ENCODE data around the gene MX2. TPM values are rescaled to one million over a fixed set of nuclear protein-coding genes. Genes with fewer than 3 reads are reported as not detected.
"Not testable (repeated sequence)": the region's sequence is repeated elsewhere in the genome, so short reads cannot be mapped to it uniquely, and the experiment has no call there.

Gene MX2
- total RNA-seq, 1 donor from 2014 or later: 0.92 TPM

DNA sequence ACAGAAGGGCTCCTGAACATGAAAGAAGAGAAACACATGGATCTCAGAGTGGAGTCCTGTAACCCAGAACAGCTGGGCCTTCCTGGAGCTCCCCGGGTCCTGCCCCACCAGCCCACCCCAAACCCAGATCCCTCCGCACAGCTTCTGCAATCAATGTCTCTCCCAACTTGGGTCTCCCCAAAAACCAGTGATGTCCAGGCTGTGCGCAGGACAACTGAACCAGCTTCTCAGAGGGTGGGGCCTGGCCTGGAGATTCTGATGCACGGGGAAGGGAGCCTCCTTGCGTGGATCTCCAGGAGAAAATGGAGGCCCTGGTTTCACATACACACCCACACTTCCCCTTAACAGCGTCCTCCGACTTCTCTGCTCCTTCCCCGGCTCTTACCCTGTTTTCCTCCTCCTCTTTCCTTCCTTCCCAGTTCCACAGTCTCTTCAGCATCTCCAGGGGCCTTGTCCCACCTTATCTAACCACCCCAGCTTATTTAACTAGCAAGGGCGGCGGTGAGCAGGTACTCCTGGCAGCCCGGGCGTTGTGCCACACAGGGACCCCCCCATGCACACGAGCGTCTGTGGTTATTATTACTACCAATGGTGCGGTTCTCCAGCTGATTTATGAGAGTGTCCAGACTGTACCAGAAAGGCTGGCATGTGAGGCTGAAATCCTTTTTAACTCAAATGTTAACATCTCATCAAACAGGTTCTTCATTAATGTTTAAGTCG, 11.2 kb upstream of the MX2 start:
- Mint-ChIP-seq H3K27me3 (no peaks in the 10 kb centered on the region), H3K4me3 (no peak overlapping the region), H3K4me1 (ENCODE audit: unreplicated experiment) (no peaks in the 10 kb centered on the region), H3K9me3 (no peaks in the 10 kb centered on the region), H3K36me3 (no peaks in the 10 kb centered on the region), H3K27ac (no peak overlapping the region)
- TF ChIP-seq, protein P1, sequence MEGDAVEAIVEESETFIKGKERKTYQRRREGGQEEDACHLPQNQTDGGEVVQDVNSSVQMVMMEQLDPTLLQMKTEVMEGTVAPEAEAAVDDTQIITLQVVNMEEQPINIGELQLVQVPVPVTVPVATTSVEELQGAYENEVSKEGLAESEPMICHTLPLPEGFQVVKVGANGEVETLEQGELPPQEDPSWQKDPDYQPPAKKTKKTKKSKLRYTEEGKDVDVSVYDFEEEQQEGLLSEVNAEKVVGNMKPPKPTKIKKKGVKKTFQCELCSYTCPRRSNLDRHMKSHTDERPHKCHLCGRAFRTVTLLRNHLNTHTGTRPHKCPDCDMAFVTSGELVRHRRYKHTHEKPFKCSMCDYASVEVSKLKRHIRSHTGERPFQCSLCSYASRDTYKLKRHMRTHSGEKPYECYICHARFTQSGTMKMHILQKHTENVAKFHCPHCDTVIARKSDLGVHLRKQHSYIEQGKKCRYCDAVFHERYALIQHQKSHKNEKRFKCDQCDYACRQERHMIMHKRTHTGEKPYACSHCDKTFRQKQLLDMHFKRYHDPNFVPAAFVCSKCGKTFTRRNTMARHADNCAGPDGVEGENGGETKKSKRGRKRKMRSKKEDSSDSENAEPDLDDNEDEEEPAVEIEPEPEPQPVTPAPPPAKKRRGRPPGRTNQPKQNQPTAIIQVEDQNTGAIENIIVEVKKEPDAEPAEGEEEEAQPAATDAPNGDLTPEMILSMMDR (conservative IDR thresholded peaks at IDR 0.05): no peak
- DNase-seq (ENCODE audit: extremely low spot score, unreplicated experiment): no peak

- TF ChIP-seq, protein P1 (conservative IDR thresholded peaks at IDR 0.05): no peak
- H3K27ac Mint-ChIP-seq: no peak overlapping the region
- no peaks in the 10 kb centered on the region for H3K36me3 Mint-ChIP-seq
- peak; percentile 37 for DNase-seq (ENCODE audit: extremely low spot score, unreplicated experiment)
- H3K27me3 Mint-ChIP-seq: no peaks in the 10 kb centered on the region
- H3K9me3 Mint-ChIP-seq: no peaks in the 10 kb centered on the region
- H3K4me1 Mint-ChIP-seq (ENCODE audit: unreplicated experiment): peaks cover 6% of the 10 kb centered on the region
- no peak overlapping the region for H3K4me3 Mint-ChIP-seq
These were observed 4.3 kb upstream of the MX2 start for GRCh38 chr21:41357546-41357945.

DNA sequence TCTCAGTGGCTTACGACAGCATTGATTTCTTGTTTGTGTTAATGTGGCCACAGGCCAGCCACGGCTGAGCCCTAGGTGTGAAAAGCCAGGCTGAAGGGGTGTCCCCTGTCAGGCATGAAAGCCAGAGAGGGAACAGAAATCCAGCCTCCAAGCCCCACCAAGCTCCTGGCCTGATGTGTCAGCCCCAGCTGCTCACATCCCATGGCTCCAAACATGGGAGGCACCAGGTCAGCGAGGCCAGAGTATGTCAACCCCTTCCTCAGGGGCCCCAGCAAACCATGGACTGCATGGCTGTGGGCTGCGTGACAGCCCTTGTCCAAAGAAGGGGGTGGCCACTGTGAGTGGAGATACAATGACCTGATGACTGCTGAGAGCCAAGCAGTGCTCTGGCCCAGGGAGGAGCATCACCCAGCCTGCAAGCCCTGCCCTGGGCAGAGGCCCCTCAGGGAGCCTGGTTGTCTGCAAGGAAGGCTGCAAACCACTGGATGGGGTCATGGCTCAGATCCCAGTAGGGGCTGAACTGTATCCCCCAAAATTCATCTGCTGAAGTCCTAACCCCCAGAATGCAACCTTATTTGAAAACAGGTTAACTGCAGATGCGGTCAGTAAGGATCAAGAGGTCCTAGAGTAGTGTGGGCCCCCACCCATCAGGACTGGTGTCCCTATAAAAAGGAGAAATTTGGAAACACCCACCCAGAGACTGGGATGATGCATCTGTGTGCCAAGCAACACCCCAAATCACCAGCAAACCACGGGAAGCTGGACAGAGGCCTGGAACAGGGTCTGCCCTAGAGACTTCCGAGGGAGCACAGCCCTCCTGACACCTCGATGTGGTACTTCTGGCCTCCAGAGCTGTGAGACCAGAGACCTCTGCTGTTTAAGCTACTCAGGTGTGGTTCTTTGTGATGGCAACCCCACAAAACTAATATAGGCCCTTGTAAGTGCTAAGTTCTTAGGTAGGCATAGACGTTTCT, 3.3 kb upstream of the MX2 start:
- Mint-ChIP-seq H3K27me3 (no peaks in the 10 kb centered on the region), H3K9me3 (no peaks in the 10 kb centered on the region), H3K27ac (no peak overlapping the region), H3K4me3 (no peak overlapping the region), H3K36me3 (no peaks in the 10 kb centered on the region), H3K4me1 (ENCODE audit: unreplicated experiment) (peaks cover 6% of the 10 kb centered on the region)
- peak; percentile 43 for DNase-seq (ENCODE audit: extremely low spot score, unreplicated experiment)
- TF ChIP-seq, protein P1 (conservative IDR thresholded peaks at IDR 0.05): no peak

GRCh38 chr21:41359286-41359685, 2.5 kb upstream of the MX2 start:
- peaks cover 6% of the 10 kb centered on the region for H3K4me1 Mint-ChIP-seq (ENCODE audit: unreplicated experiment)
- H3K4me3 Mint-ChIP-seq: no peak overlapping the region
- H3K27ac Mint-ChIP-seq: no peak overlapping the region
- H3K9me3 Mint-ChIP-seq: no peaks in the 10 kb centered on the region
- H3K36me3 Mint-ChIP-seq: no peaks in the 10 kb centered on the region
- DNase-seq (ENCODE audit: extremely low spot score, unreplicated experiment): peak; percentile 53
- TF ChIP-seq, protein P1 (conservative IDR thresholded peaks at IDR 0.05): peak; percentile 53
- H3K27me3 Mint-ChIP-seq: no peaks in the 10 kb centered on the region

GRCh38 chr21:41359754-41360071, 2.1 kb upstream of the MX2 start:
- not testable (repeated sequence) for DNase-seq (ENCODE audit: extremely low spot score, unreplicated experiment)

More at GRCh38 chr21:41359754-41360071, 2.1 kb upstream of the MX2 start:
- not testable (repeated sequence) for H3K27ac Mint-ChIP-seq; H3K27me3 Mint-ChIP-seq; H3K4me3 Mint-ChIP-seq; H3K9me3 Mint-ChIP-seq; H3K36me3 Mint-ChIP-seq; H3K4me1 Mint-ChIP-seq (ENCODE audit: unreplicated experiment)

Data from type B pancreatic cell (in vitro differentiated cells).